HepG2 (cell line): Measurements from ENCODE around the gene RNLS.

Experiments
- ARNT2 ChIP-seq: sonication (generic); formaldehyde crosslinking; IDR thresholded peaks from 2 replicates; pipeline ENCODE4 v1.8.0; 2022; ENCODE audit warnings: mild to moderate bottlenecking, low read depth, missing genetic modification reagents, moderate library complexity
- CHD4 ChIP-seq: fragments of 200-600 bp; sonication (generic); IDR thresholded peaks from 2 replicates; pipeline ENCODE4 v1.7.0; 2017; ENCODE audit warnings: mild to moderate bottlenecking, low read length, borderline replicate concordance
- FOSL2 ChIP-seq: sonication (generic); formaldehyde crosslinking; IDR thresholded peaks from 2 replicates; pipeline ENCODE4 v1.4.0; 2020; ENCODE audit warnings: missing genetic modification reagents
- KMT2A ChIP-seq: sonication (generic); formaldehyde crosslinking; IDR thresholded peaks from 2 replicates; pipeline ENCODE4 v1.4.0; 2020; ENCODE audit warnings: missing genetic modification reagents
- POLR2AphosphoS5 ChIP-seq: IDR thresholded peaks from 2 replicates; pipeline ENCODE4 v1.6.1; 2012; ENCODE audit warnings: low read depth, low read length
- SAFB2 ChIP-seq: sonication (generic); formaldehyde crosslinking; IDR thresholded peaks from 2 replicates; pipeline ENCODE4 v1.5.1; 2020; ENCODE audit warnings: missing genetic modification reagents, low read depth, mild to moderate bottlenecking, borderline replicate concordance
- SOX6 ChIP-seq, 2 experiments: fragments of 450-650 bp in 1 of 2; sonication (generic) in 1 of 2; formaldehyde crosslinking in 1 of 2; IDR thresholded peaks; 2 replicates each; pipeline versions ENCODE4 v1.4.0 to v1.6.1; 2017 to 2020; ENCODE audit warnings: antibody characterized with exemption in 1 of 2, mild to moderate bottlenecking in 1 of 2, missing genetic modification reagents in 1 of 2
- TOPORS ChIP-seq: sonication (generic); formaldehyde crosslinking; IDR thresholded peaks from 2 replicates; pipeline ENCODE4 v1.8.0; 2023; ENCODE audit warnings: mild to moderate bottlenecking, missing genetic modification reagents
- ZFX ChIP-seq: sonication (generic); formaldehyde crosslinking; IDR thresholded peaks from 2 replicates; pipeline ENCODE4 v1.4.0; 2020; ENCODE audit warnings: mild to moderate bottlenecking, low read depth, missing genetic modification reagents, moderate library complexity
- ZNF234 ChIP-seq: sonication (generic); formaldehyde crosslinking; conservative IDR thresholded peaks from 2 replicates; pipeline ENCODE4 v1.5.1; 2020; ENCODE audit warnings: mild to moderate bottlenecking, missing genetic modification reagents
- ZNF274 ChIP-seq: sonication (generic); formaldehyde crosslinking; IDR thresholded peaks from 2 replicates; pipeline ENCODE4 v1.5.1; 2020; ENCODE audit warnings: mild to moderate bottlenecking, missing genetic modification reagents
- ZNF644 ChIP-seq: IDR thresholded peaks from 2 replicates; pipeline ENCODE4 v1.6.1; 2016; ENCODE audit warnings: low read depth
- TF ChIP-seq, protein P1 (sequence below): sonication (generic); formaldehyde crosslinking; IDR thresholded peaks from 2 replicates; pipeline ENCODE4 v1.5.0; 2020; ENCODE audit warnings: mild to moderate bottlenecking, missing genetic modification reagents
- TF ChIP-seq, protein P2 (sequence below): sonication (generic); formaldehyde crosslinking; IDR thresholded peaks from 2 replicates; pipeline ENCODE4 v1.5.0; 2020; ENCODE audit warnings: mild to moderate bottlenecking, missing genetic modification reagents, moderate library complexity

GRCh38 chr10:88467835-88468485 is 115.2 kb downstream of the RNLS start:
- TF ChIP-seq, protein P1, sequence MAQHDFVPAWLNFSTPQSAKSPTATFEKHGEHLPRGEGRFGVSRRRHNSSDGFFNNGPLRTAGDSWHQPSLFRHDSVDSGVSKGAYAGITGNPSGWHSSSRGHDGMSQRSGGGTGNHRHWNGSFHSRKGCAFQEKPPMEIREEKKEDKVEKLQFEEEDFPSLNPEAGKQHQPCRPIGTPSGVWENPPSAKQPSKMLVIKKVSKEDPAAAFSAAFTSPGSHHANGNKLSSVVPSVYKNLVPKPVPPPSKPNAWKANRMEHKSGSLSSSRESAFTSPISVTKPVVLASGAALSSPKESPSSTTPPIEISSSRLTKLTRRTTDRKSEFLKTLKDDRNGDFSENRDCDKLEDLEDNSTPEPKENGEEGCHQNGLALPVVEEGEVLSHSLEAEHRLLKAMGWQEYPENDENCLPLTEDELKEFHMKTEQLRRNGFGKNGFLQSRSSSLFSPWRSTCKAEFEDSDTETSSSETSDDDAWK: no peak
- TF ChIP-seq SOX6 (IDR thresholded peaks at IDR 0.05): no peak
- TF ChIP-seq SOX6 (CRISPR knock-in tag; IDR thresholded peaks at IDR 0.05): no peak
- TF ChIP-seq, protein P2, sequence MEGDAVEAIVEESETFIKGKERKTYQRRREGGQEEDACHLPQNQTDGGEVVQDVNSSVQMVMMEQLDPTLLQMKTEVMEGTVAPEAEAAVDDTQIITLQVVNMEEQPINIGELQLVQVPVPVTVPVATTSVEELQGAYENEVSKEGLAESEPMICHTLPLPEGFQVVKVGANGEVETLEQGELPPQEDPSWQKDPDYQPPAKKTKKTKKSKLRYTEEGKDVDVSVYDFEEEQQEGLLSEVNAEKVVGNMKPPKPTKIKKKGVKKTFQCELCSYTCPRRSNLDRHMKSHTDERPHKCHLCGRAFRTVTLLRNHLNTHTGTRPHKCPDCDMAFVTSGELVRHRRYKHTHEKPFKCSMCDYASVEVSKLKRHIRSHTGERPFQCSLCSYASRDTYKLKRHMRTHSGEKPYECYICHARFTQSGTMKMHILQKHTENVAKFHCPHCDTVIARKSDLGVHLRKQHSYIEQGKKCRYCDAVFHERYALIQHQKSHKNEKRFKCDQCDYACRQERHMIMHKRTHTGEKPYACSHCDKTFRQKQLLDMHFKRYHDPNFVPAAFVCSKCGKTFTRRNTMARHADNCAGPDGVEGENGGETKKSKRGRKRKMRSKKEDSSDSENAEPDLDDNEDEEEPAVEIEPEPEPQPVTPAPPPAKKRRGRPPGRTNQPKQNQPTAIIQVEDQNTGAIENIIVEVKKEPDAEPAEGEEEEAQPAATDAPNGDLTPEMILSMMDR (CRISPR knock-in tag): no peak
- no peak for TF ChIP-seq CHD4
- no peak for TF ChIP-seq TOPORS (CRISPR knock-in tag)
- TF ChIP-seq SAFB2 (CRISPR knock-in tag): no peak
- TF ChIP-seq ZFX: no peak
- no peak for TF ChIP-seq KMT2A (CRISPR knock-in tag)
- no peak for TF ChIP-seq ZNF274 (CRISPR knock-in tag)
- no peak for TF ChIP-seq ARNT2 (CRISPR knock-in tag)
- no peak for TF ChIP-seq FOSL2
- no peak for TF ChIP-seq ZNF234
- TF ChIP-seq ZNF644: no peak
- no peak for TF ChIP-seq POLR2AphosphoS5
